ENCODE results near the gene CAMK2N1. TPM values are rescaled to one million over a fixed set of nuclear protein-coding genes. Genes with fewer than 3 reads are reported as not detected.

Gene CAMK2N1
- total and polyA plus RNA-seq, 2 of the 13 experiments (the other 11 are each of a cell fraction or from before 2014, with no cell fraction given), result 38.0 to 38.6 TPM

GRCh38 chr1:20521960-20522861 is 36.2 kb upstream of the CAMK2N1 start (continued):
- TF ChIP-seq MLXIP (CRISPR knock-in tag; IDR thresholded peaks at IDR 0.05; ENCODE audit: borderline replicate concordance) (no peak), ZNF629 (CRISPR knock-in tag; conservative IDR thresholded peaks at IDR 0.05) (peak; percentile 86), SMC3 (IDR thresholded peaks at IDR 0.05; ENCODE audit: low read length) (peak; percentile 97), XRCC5 (optimal IDR thresholded peaks at IDR 0.05; ENCODE audit: low read length) (peak; percentile 52), MIXL1 (CRISPR knock-in tag; IDR thresholded peaks at IDR 0.05) (0 out of 2 replicates have a peak, but pooled peaks have one; percentile 39), SAP130 (CRISPR knock-in tag; IDR thresholded peaks at IDR 0.05; ENCODE audit: low read depth) (0 out of 2 replicates have a peak, but pooled peaks have one; percentile 20), ERF (CRISPR knock-in tag; IDR thresholded peaks at IDR 0.05) (0 out of 2 replicates have a peak, but pooled peaks have one; percentile 31), ZBTB39 (CRISPR knock-in tag; IDR thresholded peaks at IDR 0.05) (no peak), ZNF460 (CRISPR knock-in tag; IDR thresholded peaks at IDR 0.05; ENCODE audit: borderline replicate concordance) (no peak), ZNF580 (CRISPR knock-in tag; IDR thresholded peaks at IDR 0.05; ENCODE audit: borderline replicate concordance, low read depth) (peak; percentile 48; the same call in 1 of the 2 replicates), HNF1B (CRISPR knock-in tag; IDR thresholded peaks at IDR 0.05) (0 out of 2 replicates have a peak, but pooled peaks have one; percentile 38), RAD21 (CRISPR knock-in tag; IDR thresholded peaks at IDR 0.05) (peak; percentile 86), SNRNP70 (IDR thresholded peaks at IDR 0.05; ENCODE audit: low read depth, low read length) (no peak), RXRB (CRISPR knock-in tag; IDR thresholded peaks at IDR 0.05; ENCODE audit: borderline replicate concordance) (peak; percentile 15; the same call in 1 of the 2 replicates), ZBTB38 (CRISPR knock-in tag; IDR thresholded peaks at IDR 0.05) (0 out of 2 replicates have a peak, but pooled peaks have one; percentile 17), ZNF431 (CRISPR knock-in tag; IDR thresholded peaks at IDR 0.05; ENCODE audit: borderline replicate concordance, low read depth) (no peak), DNMT3B (CRISPR knock-in tag; conservative IDR thresholded peaks at IDR 0.05) (no peak), STAG1 (CRISPR knock-in tag; IDR thresholded peaks at IDR 0.05) (peak; percentile 96), ZNF441 (CRISPR knock-in tag; IDR thresholded peaks at IDR 0.05; ENCODE audit: borderline replicate concordance) (no peak), FOXJ3 (CRISPR knock-in tag; IDR thresholded peaks at IDR 0.05; ENCODE audit: borderline replicate concordance) (no peak), ZNF816 (CRISPR knock-in tag; IDR thresholded peaks at IDR 0.05; ENCODE audit: borderline replicate concordance) (no peak)
